Testis (tissue), 2 donors: ENCODE measurements around the gene RETREG2.

ENCODE experiments used
- CTCF ChIP-seq, 3 experiments: fragments of 450-650 bp in 2 of 3; fragments of 200-600 bp in 1 of 3; sonication (generic) in 1 of 3; IDR thresholded peaks; one replicate each; pipeline ENCODE4 v1.5.1; 2016 to 2019; ENCODE audit warnings: antibody characterized with exemption in 3 of 3, mild to moderate bottlenecking in 2 of 3, moderate library complexity in 1 of 3
- POLR2A ChIP-seq: fragments of 450-650 bp; IDR thresholded peaks from one replicate; pipeline ENCODE4 v1.6.1; 2017; ENCODE audit warnings: antibody characterized with exemption, mild to moderate bottlenecking, moderate library complexity

- TF ChIP-seq CTCF (IDR thresholded peaks at IDR 0.05) = no peak
- TF ChIP-seq POLR2A = no peak
Observed at GRCh38 chr2:219184121-219184520, 6.0 kb downstream of the RETREG2 start.
